NCI-H2107 treated with DMSO at 0.1 percent for 48 hours (cell line): ENCODE results near the gene PHACTR1.
A peak's percentile ranks its signal among the peaks of the same experiment; 100 is the strongest.
"Not testable (repeated sequence)": the region's sequence is repeated elsewhere in the genome, so short reads cannot be mapped to it uniquely, and the experiment has no call there.

Experiments
- DNase-seq: peaks from one replicate; lab custom pipeline; 2025; ENCODE audit not compliant: unreplicated experiment; lab: John Stamatoyannopoulos, UW

The PHACTR1 gene

GRCh38 chr6:13097454-13097853, 380.9 kb downstream of the PHACTR1 start:
- no peak for DNase-seq

GRCh38 chr6:13098006-13098405, 381.4 kb downstream of the PHACTR1 start:
- DNase-seq: no peak

DNA sequence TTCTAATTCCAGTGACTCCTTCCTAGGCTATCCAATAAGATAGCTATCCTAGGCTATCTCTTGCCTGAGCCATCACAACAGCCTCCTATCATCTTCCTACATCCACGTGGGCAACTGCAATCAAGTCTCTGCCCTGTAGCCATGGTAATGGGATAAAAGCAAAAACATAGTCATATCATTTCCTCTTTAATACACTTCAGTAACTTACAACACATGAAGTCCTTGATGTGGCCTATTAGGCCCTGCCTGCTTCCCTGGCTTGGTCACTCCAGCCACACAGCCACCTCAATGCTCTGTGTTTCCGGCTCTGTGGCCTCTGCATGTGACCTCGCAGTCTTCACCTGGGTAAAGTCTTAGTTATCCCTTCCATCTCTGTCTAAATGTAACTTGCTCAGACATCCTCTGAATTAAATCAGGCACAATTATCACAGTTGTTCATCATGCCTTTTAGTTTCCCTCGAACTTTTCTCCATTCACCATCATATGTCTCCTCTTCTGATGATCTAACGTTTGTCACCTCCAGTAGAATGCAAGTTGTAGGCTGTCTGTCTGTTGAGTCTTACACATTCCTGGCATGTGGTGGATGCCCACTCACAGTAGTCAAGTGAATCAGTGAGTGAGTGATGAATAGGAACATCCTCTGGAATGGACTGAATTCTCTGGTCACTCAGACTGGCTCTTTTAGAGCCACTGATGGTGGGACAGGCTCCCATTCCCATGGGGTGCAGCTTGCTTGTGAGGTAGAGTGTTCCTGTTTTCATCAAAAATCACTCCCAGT, 382.4 kb downstream of the PHACTR1 start:
- no peak for DNase-seq

DNA sequence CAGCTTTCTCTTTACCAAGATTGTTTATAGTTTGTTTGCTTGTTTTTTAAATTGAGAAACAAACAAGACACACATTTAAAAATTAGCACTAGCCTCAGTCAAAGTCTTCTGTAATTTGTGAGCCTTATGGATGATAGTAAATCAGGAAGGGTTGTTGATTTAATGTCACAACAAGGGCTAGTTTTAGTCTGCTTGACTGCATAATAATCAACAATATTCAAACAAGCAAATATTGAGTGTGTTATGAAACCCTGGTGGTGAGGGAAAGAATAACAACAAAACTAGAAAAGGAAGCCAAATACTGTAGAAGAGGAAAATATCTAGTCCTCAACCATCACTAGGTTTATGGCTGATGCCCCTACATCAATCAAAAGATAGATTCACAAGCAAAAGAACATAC, 383.2 kb downstream of the PHACTR1 start:
- DNase-seq: no peak

DNA sequence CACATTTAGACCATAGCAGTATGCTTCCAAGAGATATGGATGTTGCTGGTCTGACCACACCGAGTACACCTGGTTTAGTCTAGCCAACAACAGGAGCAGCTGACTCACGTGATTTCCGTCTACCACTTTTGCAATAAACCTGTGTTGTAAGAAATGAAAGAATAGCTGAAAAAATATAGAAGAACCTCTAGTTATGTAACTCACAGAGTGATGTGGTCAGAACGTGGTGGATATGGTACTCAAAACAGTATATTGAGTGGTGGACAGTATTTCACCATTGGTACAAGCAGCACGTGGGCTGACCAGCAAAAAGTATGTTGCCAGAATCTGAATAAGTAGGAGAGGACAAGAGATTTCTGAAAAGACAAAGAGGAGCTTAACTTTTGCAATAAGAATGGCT, 384.8 kb downstream of the PHACTR1 start:
- DNase-seq: no peak

- DNase-seq: no peak
Measured at GRCh38 chr6:13101985-13102384, 385.4 kb downstream of the PHACTR1 start.

DNA sequence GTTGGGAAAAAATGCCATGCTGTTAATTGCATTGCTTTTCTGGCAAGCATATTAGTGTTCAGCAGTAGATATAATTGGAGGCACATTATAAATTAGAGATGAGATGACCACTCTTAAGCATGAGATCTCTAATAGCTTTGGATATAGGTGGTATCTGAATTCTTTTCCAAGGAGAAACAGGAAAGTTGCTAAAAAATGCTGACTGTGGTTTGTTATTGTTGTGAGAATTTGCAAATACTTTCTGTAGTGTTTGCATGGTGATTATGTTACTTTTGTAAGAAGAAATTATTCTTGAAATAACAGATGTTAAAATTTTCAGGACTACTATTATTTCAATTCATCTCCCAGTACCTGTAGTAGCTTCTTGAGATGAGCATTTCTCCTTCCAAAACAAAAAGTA, 386.6 kb downstream of the PHACTR1 start:
- no peak for DNase-seq

- no peak for DNase-seq
Measured at GRCh38 chr6:13105139-13105538, 388.6 kb downstream of the PHACTR1 start.

- DNase-seq: no peak
Measured at GRCh38 chr6:13112921-13113320, 396.4 kb downstream of the PHACTR1 start.

- DNase-seq: no peak
Measured at GRCh38 chr6:13113376-13113775, 396.8 kb downstream of the PHACTR1 start.

- DNase-seq: no peak
Measured at GRCh38 chr6:13113981-13114593, 397.5 kb downstream of the PHACTR1 start.

DNA sequence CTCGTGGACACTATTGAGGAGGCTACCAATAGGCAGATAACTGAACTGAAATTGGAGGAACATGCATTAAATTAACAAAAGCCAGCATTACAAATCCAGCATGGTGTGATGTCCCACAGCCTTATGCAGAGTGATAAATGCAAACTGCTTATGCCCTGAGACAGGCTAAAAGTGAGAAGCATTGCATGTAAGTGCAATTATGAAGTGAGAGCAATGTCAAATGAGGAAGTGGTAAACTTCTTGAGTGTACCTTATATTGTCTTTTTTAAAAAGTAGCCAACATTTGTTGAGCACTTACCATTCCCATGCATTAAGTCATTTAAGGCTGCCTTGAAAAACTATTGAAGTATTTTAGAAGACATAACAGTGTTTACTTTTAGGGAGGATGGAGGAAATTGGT, 399.6 kb downstream of the PHACTR1 start:
- no peak for DNase-seq

GRCh38 chr6:13117570-13117969, 401.0 kb downstream of the PHACTR1 start:
- no peak for DNase-seq

DNA sequence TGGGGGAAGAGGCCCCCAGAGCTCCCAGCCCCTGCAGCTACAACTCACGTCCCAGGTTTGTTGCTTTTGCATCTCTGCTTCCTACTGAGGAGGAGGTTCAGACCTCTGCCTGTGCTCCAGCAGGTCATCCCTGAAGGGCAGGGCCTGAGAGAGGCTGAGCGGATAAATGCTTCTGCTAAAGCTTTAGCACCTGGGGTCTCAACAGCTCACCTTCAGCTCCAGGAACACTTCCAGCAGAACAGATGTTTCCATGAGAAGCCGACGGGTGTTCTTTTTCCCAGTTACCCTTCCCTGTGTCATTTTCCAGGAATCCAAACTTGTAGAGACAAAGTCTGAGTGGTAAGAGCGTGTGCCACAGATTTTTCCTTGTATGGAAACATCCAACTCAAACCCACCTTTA, 403.0 kb downstream of the PHACTR1 start:
- no peak for DNase-seq

DNA sequence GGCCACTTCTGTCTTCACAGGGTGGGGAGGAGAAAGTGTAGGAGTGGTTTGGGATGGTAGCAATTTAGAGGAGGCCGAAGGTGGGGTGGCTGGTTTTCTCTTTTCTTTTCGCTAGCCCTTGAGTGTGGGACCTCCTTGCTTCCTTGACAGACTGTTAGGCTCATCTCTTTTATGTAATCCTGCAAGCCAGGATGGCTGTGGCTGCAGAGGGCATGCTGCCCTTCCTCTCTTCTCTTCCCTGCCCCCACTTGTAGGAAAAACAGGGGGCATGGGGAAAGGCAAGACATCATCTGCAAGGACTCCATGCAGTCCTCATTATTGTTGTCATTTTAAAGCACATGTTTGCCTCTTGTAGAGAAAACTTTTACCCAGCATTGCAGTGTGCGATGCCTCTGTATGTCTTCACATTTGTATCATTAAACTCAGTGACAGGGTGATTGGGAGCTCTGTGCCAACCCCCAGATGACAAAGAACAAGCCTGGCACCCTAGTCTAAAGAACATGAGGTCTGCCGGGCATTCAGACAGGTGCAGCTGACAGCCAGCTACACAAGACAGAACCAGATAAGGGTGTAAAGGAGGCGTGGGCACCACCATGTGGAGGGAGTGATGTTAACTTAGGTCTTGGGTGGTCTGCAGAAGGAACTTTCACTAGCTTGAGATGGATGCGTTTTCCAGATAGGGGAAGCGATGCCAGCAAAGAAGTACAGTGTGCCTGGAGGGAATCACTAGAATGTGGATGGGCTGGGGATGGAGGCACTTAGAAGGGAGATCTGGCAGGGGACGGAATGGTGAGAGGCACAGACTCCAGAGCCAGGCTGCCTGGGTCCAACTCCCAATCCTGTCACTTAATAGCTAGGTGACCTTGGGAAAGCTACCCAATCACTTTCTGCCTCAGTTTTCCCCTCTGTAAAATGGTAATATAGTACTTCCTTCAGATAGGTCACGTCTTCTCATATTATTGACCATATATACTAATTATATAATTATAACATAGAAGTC, 404.2 kb downstream of the PHACTR1 start:
- DNase-seq: peak; percentile 13

GRCh38 chr6:13124131-13124530, 407.6 kb downstream of the PHACTR1 start:
- DNase-seq: no peak

GRCh38 chr6:13125841-13126240, 409.3 kb downstream of the PHACTR1 start:
- DNase-seq: no peak

GRCh38 chr6:13131935-13132661, 415.5 kb downstream of the PHACTR1 start:
- no peak for DNase-seq

GRCh38 chr6:13133894-13134293, 417.3 kb downstream of the PHACTR1 start:
- DNase-seq: not testable (repeated sequence)

GRCh38 chr6:13135152-13135551, 418.6 kb downstream of the PHACTR1 start:
- DNase-seq: no peak

DNA sequence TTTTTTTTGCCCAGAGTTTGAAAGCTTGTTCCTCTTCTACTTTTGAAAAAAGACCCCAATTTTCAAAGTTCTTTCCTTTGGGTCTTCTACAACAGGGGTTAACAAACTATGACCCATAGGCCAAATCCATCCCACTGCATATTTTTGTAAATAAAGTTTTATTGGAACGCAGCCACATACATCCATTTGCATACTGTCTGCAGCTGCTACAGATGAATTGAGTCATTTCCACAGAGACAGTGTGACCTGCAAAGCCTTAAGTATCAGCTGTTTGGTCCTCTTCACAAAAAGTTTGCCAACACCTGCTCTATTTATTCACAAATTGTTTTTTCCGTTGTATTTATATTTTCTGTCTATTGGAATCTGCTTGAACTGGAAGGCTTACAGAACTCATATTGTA, 422.6 kb downstream of the PHACTR1 start:
- DNase-seq: no peak
